Nephron progenitor cell (in vitro differentiated cells): Measurements from ENCODE around the gene LDLRAD4.

Experiments
- DNase-seq: peaks from one replicate; pipeline ENCODE4 v3.0.0; 2021
- H3K27ac Mint-ChIP-seq: 2 replicates; pipeline ENCODE4 v1.8.0; 2021; ENCODE audit warnings: mild to moderate bottlenecking, moderate library complexity, mixed read lengths
- H3K27me3 Mint-ChIP-seq: 2 replicates; pipeline ENCODE4 v1.8.0; 2021; ENCODE audit warnings: mild to moderate bottlenecking, low read depth, mixed read lengths; ENCODE audit not compliant: poor library complexity
- H3K36me3 Mint-ChIP-seq: 2 replicates; pipeline ENCODE4 v1.8.0; 2021; ENCODE audit warnings: low read depth, mixed read lengths
- H3K4me1 Mint-ChIP-seq: 2 replicates; pipeline ENCODE4 v1.8.0; 2021; ENCODE audit warnings: mixed read lengths
- H3K4me3 Mint-ChIP-seq: 2 replicates; pipeline ENCODE4 v1.8.0; 2021; ENCODE audit warnings: mild to moderate bottlenecking, moderate library complexity, mixed read lengths
- H3K9me3 Mint-ChIP-seq: 2 replicates; pipeline ENCODE4 v1.8.0; 2021; ENCODE audit warnings: mild to moderate bottlenecking, moderate library complexity, mixed read lengths
- CTCF ChIP-seq: fragments of 200-600 bp; sonication (generic); IDR thresholded peaks from 2 replicates; pipeline ENCODE4 v1.5.0; 2021; ENCODE audit warnings: antibody characterized with exemption

Gene LDLRAD4

DNA sequence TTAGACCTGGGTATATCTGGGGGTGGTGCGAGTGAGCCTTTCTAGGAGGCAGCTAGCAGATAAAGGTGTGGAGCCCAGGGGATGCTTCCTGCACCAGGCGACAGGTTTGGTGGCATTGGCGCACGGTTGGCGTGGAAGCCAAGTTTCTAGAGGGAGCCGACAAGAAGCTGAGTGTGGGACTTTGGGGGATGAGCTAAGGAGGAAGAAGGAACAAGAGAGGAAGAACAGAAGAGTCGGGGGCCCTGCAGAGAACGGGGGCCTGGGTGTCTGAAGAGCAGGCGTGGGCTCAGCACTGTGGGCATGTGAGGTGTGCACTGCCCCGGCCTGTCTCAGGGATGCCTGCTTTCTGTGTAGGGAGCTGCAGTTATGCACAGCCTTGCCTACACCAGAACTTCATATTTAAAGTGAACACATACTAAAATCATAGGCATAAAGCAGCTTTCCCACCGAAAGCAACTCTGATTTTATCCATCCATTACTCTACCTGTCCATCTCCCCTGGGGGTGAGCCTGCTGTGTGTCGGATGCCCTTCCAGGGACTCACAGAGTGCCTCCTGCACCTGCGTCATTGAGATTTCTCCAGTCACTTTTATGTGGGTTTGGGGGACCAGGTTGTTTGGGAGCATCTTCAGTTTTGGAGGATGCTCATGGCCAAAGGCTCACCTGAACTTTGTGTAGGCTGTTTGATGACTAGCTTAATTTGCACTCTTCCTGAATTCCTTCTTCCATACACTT lies 149.7 kb downstream of the LDLRAD4 start:
- H3K9me3 Mint-ChIP-seq, result no peaks in the 10 kb centered on the region
- no peak overlapping the region for H3K27ac Mint-ChIP-seq
- DNase-seq, result no peak
- no peak overlapping the region for H3K4me3 Mint-ChIP-seq
- H3K36me3 Mint-ChIP-seq, result no peaks in the 10 kb centered on the region
- TF ChIP-seq CTCF, result no peak
- no peaks in the 10 kb centered on the region for H3K4me1 Mint-ChIP-seq
- peaks cover 6% of the 10 kb centered on the region for H3K27me3 Mint-ChIP-seq

DNA sequence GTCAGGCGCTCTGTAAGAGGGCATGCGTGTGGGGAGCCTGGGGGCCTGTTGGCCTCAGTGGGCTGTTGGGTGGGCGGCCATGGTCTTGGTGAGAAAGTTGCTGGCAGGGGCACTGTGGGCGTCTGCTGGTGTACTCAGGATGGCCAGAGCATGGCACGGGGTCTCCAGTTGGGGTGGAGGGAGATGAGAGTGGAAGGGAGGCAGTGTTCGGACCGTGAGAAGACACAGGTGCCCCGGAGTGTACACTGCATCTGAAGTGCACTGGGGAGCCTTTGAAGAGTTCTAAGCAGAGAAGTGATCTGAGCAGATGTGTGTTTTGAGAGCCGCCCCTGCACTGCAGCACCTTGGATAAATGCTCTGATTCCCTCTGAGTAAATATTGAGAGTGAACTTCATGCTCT lies 150.8 kb downstream of the LDLRAD4 start:
- H3K36me3 Mint-ChIP-seq, result no peaks in the 10 kb centered on the region
- H3K27ac Mint-ChIP-seq, result no peak overlapping the region
- no peaks in the 10 kb centered on the region for H3K4me1 Mint-ChIP-seq
- DNase-seq, result no peak
- H3K4me3 Mint-ChIP-seq, result no peak overlapping the region
- H3K9me3 Mint-ChIP-seq, result no peaks in the 10 kb centered on the region
- TF ChIP-seq CTCF, result no peak
- H3K27me3 Mint-ChIP-seq, result peaks cover 6% of the 10 kb centered on the region

GRCh38 chr18:13369756-13370510 lies 151.4 kb downstream of the LDLRAD4 start:
- Mint-ChIP-seq H3K27ac (no peak overlapping the region), H3K9me3 (no peaks in the 10 kb centered on the region), H3K27me3 (peaks cover 6% of the 10 kb centered on the region), H3K4me1 (peaks cover under 1% of the 10 kb centered on the region), H3K36me3 (no peaks in the 10 kb centered on the region), H3K4me3 (no peak overlapping the region)
- no peak for DNase-seq
- TF ChIP-seq CTCF, result no peak

- peaks cover 12% of the 10 kb centered on the region for H3K4me1 Mint-ChIP-seq
- no peak for TF ChIP-seq CTCF
- H3K36me3 Mint-ChIP-seq, result no peaks in the 10 kb centered on the region
- no peak overlapping the region for H3K4me3 Mint-ChIP-seq
- H3K9me3 Mint-ChIP-seq, result no peaks in the 10 kb centered on the region
- no peak overlapping the region for H3K27ac Mint-ChIP-seq
- DNase-seq, result no peak
- peaks cover 6% of the 10 kb centered on the region for H3K27me3 Mint-ChIP-seq
These were observed 152.6 kb downstream of the LDLRAD4 start for GRCh38 chr18:13370995-13371625.

- H3K4me1 Mint-ChIP-seq, result peaks cover 12% of the 10 kb centered on the region
- no peak for DNase-seq
- TF ChIP-seq CTCF, result no peak
These were observed 153.3 kb downstream of the LDLRAD4 start for GRCh38 chr18:13371689-13372418.

More at GRCh38 chr18:13371689-13372418, 153.3 kb downstream of the LDLRAD4 start:
- no peak overlapping the region for H3K27ac Mint-ChIP-seq
- peaks cover 6% of the 10 kb centered on the region for H3K27me3 Mint-ChIP-seq
- H3K4me3 Mint-ChIP-seq, result no peak overlapping the region
- H3K36me3 Mint-ChIP-seq, result no peaks in the 10 kb centered on the region
- H3K9me3 Mint-ChIP-seq, result no peaks in the 10 kb centered on the region
